ENCODE data around the gene TXNDC15. TPM values are rescaled to one million over a fixed set of nuclear protein-coding genes. Genes with fewer than 3 reads are reported as not detected.
A peak's percentile ranks its signal among the peaks of the same experiment; 100 is the strongest.

The TXNDC15 gene
- polyA plus RNA-seq, 1 donor (not counting 4 experiments of a cell fraction or from before 2014, with no cell fraction given): 31.4 TPM

- FAIRE-seq (no peak), DNase-seq (ENCODE audit: low read depth, low spot score) (no peak)
- Histone ChIP-seq H3K9me3 (ENCODE audit: control insufficient read depth, low read depth, low read length) (no peaks in the 10 kb centered on the region), H4K20me1 (ENCODE audit: control insufficient read depth, extremely low read depth, insufficient read depth, low read length) (no peaks in the 10 kb centered on the region), H3K4me1 (ENCODE audit: control insufficient read depth, extremely low read depth, insufficient read depth, low read length) (peaks cover 4% of the 10 kb centered on the region), H3K9ac (ENCODE audit: control insufficient read depth, extremely low read depth, insufficient read depth, low read length) (no peak overlapping the region), H3K4me2 (ENCODE audit: control insufficient read depth, extremely low read depth, insufficient read depth, low read depth, low read length) (no peak overlapping the region), H3K4me3 (ENCODE audit: control insufficient read depth in 2 of 3, extremely low read depth in 1 of 3, insufficient read depth in 2 of 3, low read depth in 1 of 3, low read length in 3 of 3) (no peak overlapping the region), H3K27ac (ENCODE audit: control insufficient read depth, insufficient read depth, low read length) (no peak overlapping the region), H2AFZ (ENCODE audit: control insufficient read depth, low read length) (no peak overlapping the region), H3K9me1 (ENCODE audit: control insufficient read depth, extremely low read depth, insufficient read depth, low read length) (no peaks in the 10 kb centered on the region), H3K36me3 (ENCODE audit: control insufficient read depth in 2 of 2, extremely low read depth in 1 of 2, insufficient read depth in 2 of 2, low read length in 2 of 2) (no peaks in the 10 kb centered on the region), H3K79me2 (ENCODE audit: control insufficient read depth, insufficient read depth, low read length) (no peaks in the 10 kb centered on the region), H3K27me3 (ENCODE audit: control insufficient read depth, extremely low read depth, insufficient read depth, low read length) (no peaks in the 10 kb centered on the region)
- no peak for TF ChIP-seq EZH2 (IDR thresholded peaks at IDR 0.05; ENCODE audit: low read length)
- TF ChIP-seq, protein P1, sequence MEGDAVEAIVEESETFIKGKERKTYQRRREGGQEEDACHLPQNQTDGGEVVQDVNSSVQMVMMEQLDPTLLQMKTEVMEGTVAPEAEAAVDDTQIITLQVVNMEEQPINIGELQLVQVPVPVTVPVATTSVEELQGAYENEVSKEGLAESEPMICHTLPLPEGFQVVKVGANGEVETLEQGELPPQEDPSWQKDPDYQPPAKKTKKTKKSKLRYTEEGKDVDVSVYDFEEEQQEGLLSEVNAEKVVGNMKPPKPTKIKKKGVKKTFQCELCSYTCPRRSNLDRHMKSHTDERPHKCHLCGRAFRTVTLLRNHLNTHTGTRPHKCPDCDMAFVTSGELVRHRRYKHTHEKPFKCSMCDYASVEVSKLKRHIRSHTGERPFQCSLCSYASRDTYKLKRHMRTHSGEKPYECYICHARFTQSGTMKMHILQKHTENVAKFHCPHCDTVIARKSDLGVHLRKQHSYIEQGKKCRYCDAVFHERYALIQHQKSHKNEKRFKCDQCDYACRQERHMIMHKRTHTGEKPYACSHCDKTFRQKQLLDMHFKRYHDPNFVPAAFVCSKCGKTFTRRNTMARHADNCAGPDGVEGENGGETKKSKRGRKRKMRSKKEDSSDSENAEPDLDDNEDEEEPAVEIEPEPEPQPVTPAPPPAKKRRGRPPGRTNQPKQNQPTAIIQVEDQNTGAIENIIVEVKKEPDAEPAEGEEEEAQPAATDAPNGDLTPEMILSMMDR (optimal IDR thresholded peaks at IDR 0.05 in 1 of 3, IDR thresholded peaks at IDR 0.05 in 1 of 3, conservative IDR thresholded peaks at IDR 0.05 in 1 of 3; ENCODE audit: extremely low read depth in 1 of 3, insufficient read depth in 2 of 3, low read length in 3 of 3): no peak
- dilution Hi-C loops (cut with MboI; ENCODE audit: extremely low pct_ligation_motif_present, low sequenced_read_pairs): no loop called here
Observed at GRCh38 chr5:134902071-134902801, 28.1 kb downstream of the TXNDC15 start.

DNA sequence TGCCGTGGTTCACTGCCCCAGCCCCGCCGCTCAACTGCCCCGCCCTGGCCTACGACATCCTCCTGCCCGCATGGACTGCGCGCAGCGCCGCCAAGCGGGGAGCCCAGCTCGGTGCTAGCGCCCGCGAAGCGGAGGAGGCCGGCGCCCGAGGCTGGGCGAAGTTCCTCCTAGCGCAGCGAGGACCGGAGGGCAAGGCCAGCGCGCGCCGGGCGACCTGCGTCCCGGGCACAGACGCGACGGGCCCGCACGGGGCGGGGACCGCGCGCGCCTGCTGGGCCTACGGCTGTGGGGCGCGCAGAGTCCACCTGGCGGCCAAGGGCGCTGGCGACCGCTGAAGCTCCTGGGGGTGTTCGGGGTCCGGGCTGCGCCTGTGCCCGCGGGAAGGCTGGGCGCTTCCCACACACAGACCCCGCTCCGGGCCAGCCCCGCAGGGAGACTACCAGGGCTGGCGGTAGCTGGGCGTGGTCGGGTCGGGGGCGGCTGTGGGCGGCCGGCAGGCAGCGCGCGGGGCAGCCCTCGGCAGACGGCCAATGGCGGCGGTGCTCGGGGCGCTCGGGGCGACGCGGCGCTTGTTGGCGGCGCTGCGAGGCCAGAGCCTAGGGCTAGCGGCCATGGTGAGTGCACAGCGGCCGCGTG is 30.6 kb downstream of the TXNDC15 start, which contains the start of gene PCBD2:
PCBD2 (plus strand) TSS at position 522 of the 636 bp plus-strand sequence; CDS start at position 531, 9 bp downstream.
- Histone ChIP-seq H3K9ac (ENCODE audit: control insufficient read depth, extremely low read depth, insufficient read depth, low read length) (peak within 1 kb of the TSS; percentile 89), H3K9me1 (ENCODE audit: control insufficient read depth, extremely low read depth, insufficient read depth, low read length) (no peaks in the 10 kb centered on the region), H3K9me3 (ENCODE audit: control insufficient read depth, low read depth, low read length) (no peaks in the 10 kb centered on the region), H3K4me3 (ENCODE audit: control insufficient read depth in 2 of 3, extremely low read depth in 1 of 3, insufficient read depth in 2 of 3, low read depth in 1 of 3, low read length in 3 of 3) (peak within 1 kb of the TSS; percentile 68 to 89 (median 78)), H3K79me2 (ENCODE audit: control insufficient read depth, insufficient read depth, low read length) (no peaks in the 10 kb centered on the region), H3K27ac (ENCODE audit: control insufficient read depth, insufficient read depth, low read length) (peak within 1 kb of the TSS; percentile 93), H4K20me1 (ENCODE audit: control insufficient read depth, extremely low read depth, insufficient read depth, low read length) (no peaks in the 10 kb centered on the region), H2AFZ (ENCODE audit: control insufficient read depth, low read length) (peak within 1 kb of the TSS; percentile 93), H3K27me3 (ENCODE audit: control insufficient read depth, extremely low read depth, insufficient read depth, low read length) (no peaks in the 10 kb centered on the region), H3K4me2 (ENCODE audit: control insufficient read depth, extremely low read depth, insufficient read depth, low read depth, low read length) (peak within 1 kb of the TSS; percentile 80), H3K36me3 (ENCODE audit: control insufficient read depth in 2 of 2, extremely low read depth in 1 of 2, insufficient read depth in 2 of 2, low read length in 2 of 2) (peaks cover 0 to 6% of the 10 kb centered on the region in 2 experiments), H3K4me1 (ENCODE audit: control insufficient read depth, extremely low read depth, insufficient read depth, low read length) (peaks cover 4% of the 10 kb centered on the region)
- dilution Hi-C loops (cut with MboI; ENCODE audit: extremely low pct_ligation_motif_present, low sequenced_read_pairs): no loop called here
- DNase-seq (ENCODE audit: low read depth, low spot score) (peak; percentile 49), FAIRE-seq (no peak)
- no peak for TF ChIP-seq EZH2 (IDR thresholded peaks at IDR 0.05; ENCODE audit: low read length)
- TF ChIP-seq, protein P1 (optimal IDR thresholded peaks at IDR 0.05 in 1 of 3, IDR thresholded peaks at IDR 0.05 in 1 of 3, conservative IDR thresholded peaks at IDR 0.05 in 1 of 3; ENCODE audit: extremely low read depth in 1 of 3, insufficient read depth in 2 of 3, low read length in 3 of 3): peak; percentile 63 to 92 (median 88)
